Neural cell (in vitro differentiated cells): ENCODE results near the gene ASPHD1. TPM values are rescaled to one million over a fixed set of nuclear protein-coding genes. Genes with fewer than 3 reads are reported as not detected.

Source experiments
- H2AFZ ChIP-seq: fragments of 200-600, 300-800 bp; sonication (generic), shearing (Covaris generic); 2 replicates; pipeline ENCODE4 v1.6.0; 2014; ENCODE audit warnings: low read depth, mild to moderate bottlenecking, antibody characterized with exemption, low read length, moderate library complexity
- H3F3A ChIP-seq: fragments of 200-600 bp; shearing (Covaris generic); 2 replicates; pipeline ENCODE4 v1.6.1; 2016; ENCODE audit warnings: mild to moderate bottlenecking, moderate library complexity, mixed read lengths, antibody characterized with exemption, low read length; ENCODE audit not compliant: insufficient read depth, poor library complexity, severe bottlenecking
- H3K27ac ChIP-seq: fragments of 200-600, 300-800 bp; sonication (generic), shearing (Covaris generic); 2 replicates; pipeline ENCODE4 v1.5.1; 2014; ENCODE audit warnings: mild to moderate bottlenecking, low read length, moderate library complexity
- H3K27me3 ChIP-seq: fragments of 300-800, 200-600 bp; sonication (generic), shearing (Covaris generic); 2 replicates; pipeline ENCODE4 v1.6.0; 2014; ENCODE audit warnings: mild to moderate bottlenecking, low read depth, low read length, moderate library complexity; ENCODE audit not compliant: insufficient read depth
- H3K36me3 ChIP-seq: fragments of 300-800, 200-600 bp; sonication (generic), shearing (Covaris generic); 2 replicates; pipeline ENCODE4 v1.5.1; 2014; ENCODE audit warnings: mild to moderate bottlenecking, antibody characterized with exemption, low read length, moderate library complexity; ENCODE audit not compliant: insufficient read depth
- H3K4me2 ChIP-seq: fragments of 300-800, 200-600 bp; sonication (generic), shearing (Covaris generic); 2 replicates; pipeline ENCODE4 v1.6.0; 2014; ENCODE audit warnings: mild to moderate bottlenecking, low read length
- H3K4me3 ChIP-seq: fragments of 300-800, 200-600 bp; sonication (generic), shearing (Covaris generic); 2 replicates; pipeline ENCODE4 v1.5.1; 2014; ENCODE audit warnings: mild to moderate bottlenecking, low read length, moderate library complexity
- H3K79me2 ChIP-seq: fragments of 200-600 bp; shearing (Covaris generic); replicated peaks from 2 replicates; pipeline ENCODE4 v1.6.0; 2014; ENCODE audit warnings: mild to moderate bottlenecking, low read length, moderate library complexity; ENCODE audit not compliant: insufficient read depth
- H3K9ac ChIP-seq: fragments of 300-800, 200-600 bp; sonication (generic), shearing (Covaris generic); 2 replicates; pipeline ENCODE4 v1.6.1; 2016; ENCODE audit warnings: mild to moderate bottlenecking, low read length, mixed read lengths
- H3K9me2 ChIP-seq: fragments of 200-600 bp; shearing (Covaris generic); 2 replicates; pipeline ENCODE4 v1.6.1; 2016; ENCODE audit warnings: mild to moderate bottlenecking, low read length, mixed read lengths; ENCODE audit not compliant: insufficient read depth
- H3K9me3 ChIP-seq: fragments of 200-600, 300-800 bp; sonication (generic), shearing (Covaris generic); 2 replicates; pipeline ENCODE4 v1.6.1; 2016; ENCODE audit warnings: mild to moderate bottlenecking, mixed run types, low read length, moderate library complexity, mixed read lengths
- H4K20me1 ChIP-seq: fragments of 200-600 bp; shearing (Covaris generic); 2 replicates; pipeline ENCODE4 v1.6.1; 2016; ENCODE audit warnings: mild to moderate bottlenecking, mixed run types; ENCODE audit not compliant: insufficient read depth
- CTCF ChIP-seq: fragments of 450-650 bp; IDR thresholded peaks from 2 replicates; pipeline ENCODE4 v1.5.1; 2014; ENCODE audit warnings: antibody characterized with exemption, mild to moderate bottlenecking, moderate library complexity; ENCODE audit not compliant: poor library complexity, severe bottlenecking
- EP300 ChIP-seq: fragments of 450-650 bp; conservative IDR thresholded peaks from 2 replicates; pipeline ENCODE4 v1.6.1; 2014; ENCODE audit warnings: antibody characterized with exemption, mild to moderate bottlenecking, moderate library complexity; ENCODE audit not compliant: poor library complexity, severe bottlenecking
- EZH2 ChIP-seq: fragments of 200-600, 300-800 bp; shearing (Covaris generic), sonication (generic); IDR thresholded peaks from 2 replicates; pipeline ENCODE4 v1.6.1; 2014; ENCODE audit warnings: antibody characterized with exemption, low read length, borderline replicate concordance, mild to moderate bottlenecking; ENCODE audit not compliant: insufficient read depth, poor library complexity, severe bottlenecking
- MXI1 ChIP-seq: fragments of 450-650 bp; conservative IDR thresholded peaks from 2 replicates; pipeline ENCODE4 v1.6.1; 2014; ENCODE audit warnings: antibody characterized with exemption, mild to moderate bottlenecking; ENCODE audit not compliant: poor library complexity, severe bottlenecking
- RAD21 ChIP-seq: fragments of 450-650 bp; conservative IDR thresholded peaks from 2 replicates; pipeline ENCODE4 v1.6.1; 2014; ENCODE audit warnings: antibody characterized with exemption, mild to moderate bottlenecking, moderate library complexity
- REST ChIP-seq: IDR thresholded peaks from 2 replicates; pipeline ENCODE4 v1.6.1; 2012; ENCODE audit warnings: borderline replicate concordance
- SMC3 ChIP-seq: fragments of 450-650 bp; conservative IDR thresholded peaks from 2 replicates; pipeline ENCODE4 v1.6.1; 2014; ENCODE audit warnings: antibody characterized with exemption, mild to moderate bottlenecking, moderate library complexity; ENCODE audit not compliant: poor library complexity
- TAF1 ChIP-seq: IDR thresholded peaks from 2 replicates; pipeline ENCODE4 v1.6.1; 2012; ENCODE audit warnings: low read depth
- polyA plus RNA-seq: library from polyadenylated mRNA; depleted of rRNA; stranded (reverse); fragments of >200 nt; gene quantifications from 2 replicates; pipeline ENCODE4 v1.2.3, GENCODE V29; 2014

ASPHD1 gene
- polyA plus RNA-seq, 1 donor from 2014 or later: 38.9 TPM

- no peaks in the 10 kb centered on the region for H3K9me2 ChIP-seq
- no peaks in the 10 kb centered on the region for H3K9me3 ChIP-seq
- peaks cover 5% of the 10 kb centered on the region for H3K27me3 ChIP-seq
- H3K79me2 ChIP-seq: no peaks in the 10 kb centered on the region
- H3K9ac ChIP-seq: no peak overlapping the region
- no peak for TF ChIP-seq EP300
- no peaks in the 10 kb centered on the region for H3F3A ChIP-seq
- H3K4me3 ChIP-seq: no peak overlapping the region
- H2AFZ ChIP-seq: no peak overlapping the region
- no peak overlapping the region for H3K27ac ChIP-seq
- H3K36me3 ChIP-seq: no peaks in the 10 kb centered on the region
- no peaks in the 10 kb centered on the region for H4K20me1 ChIP-seq
- no peak overlapping the region for H3K4me2 ChIP-seq
These were observed 23.6 kb upstream of the ASPHD1 start for GRCh38 chr16:29876594-29877249.

GRCh38 chr16:29877266-29877961 is 22.9 kb upstream of the ASPHD1 start:
- Histone ChIP-seq H3K9me3 (no peaks in the 10 kb centered on the region), H3K36me3 (no peaks in the 10 kb centered on the region), H3K79me2 (no peaks in the 10 kb centered on the region), H4K20me1 (no peaks in the 10 kb centered on the region), H3K4me2 (no peak overlapping the region), H3K9me2 (no peaks in the 10 kb centered on the region), H2AFZ (no peak overlapping the region), H3F3A (no peaks in the 10 kb centered on the region), H3K27ac (no peak overlapping the region), H3K4me3 (no peak overlapping the region), H3K9ac (no peak overlapping the region), H3K27me3 (peaks cover 5% of the 10 kb centered on the region)
- TF ChIP-seq SMC3: no peak
- no peak for TF ChIP-seq EZH2
- TF ChIP-seq REST: no peak
- TF ChIP-seq MXI1: no peak
- TF ChIP-seq TAF1: no peak
- TF ChIP-seq EP300: no peak
- no peak for TF ChIP-seq RAD21
- no peak for TF ChIP-seq CTCF
